ENCODE measurements around the gene CD55.

DNA sequence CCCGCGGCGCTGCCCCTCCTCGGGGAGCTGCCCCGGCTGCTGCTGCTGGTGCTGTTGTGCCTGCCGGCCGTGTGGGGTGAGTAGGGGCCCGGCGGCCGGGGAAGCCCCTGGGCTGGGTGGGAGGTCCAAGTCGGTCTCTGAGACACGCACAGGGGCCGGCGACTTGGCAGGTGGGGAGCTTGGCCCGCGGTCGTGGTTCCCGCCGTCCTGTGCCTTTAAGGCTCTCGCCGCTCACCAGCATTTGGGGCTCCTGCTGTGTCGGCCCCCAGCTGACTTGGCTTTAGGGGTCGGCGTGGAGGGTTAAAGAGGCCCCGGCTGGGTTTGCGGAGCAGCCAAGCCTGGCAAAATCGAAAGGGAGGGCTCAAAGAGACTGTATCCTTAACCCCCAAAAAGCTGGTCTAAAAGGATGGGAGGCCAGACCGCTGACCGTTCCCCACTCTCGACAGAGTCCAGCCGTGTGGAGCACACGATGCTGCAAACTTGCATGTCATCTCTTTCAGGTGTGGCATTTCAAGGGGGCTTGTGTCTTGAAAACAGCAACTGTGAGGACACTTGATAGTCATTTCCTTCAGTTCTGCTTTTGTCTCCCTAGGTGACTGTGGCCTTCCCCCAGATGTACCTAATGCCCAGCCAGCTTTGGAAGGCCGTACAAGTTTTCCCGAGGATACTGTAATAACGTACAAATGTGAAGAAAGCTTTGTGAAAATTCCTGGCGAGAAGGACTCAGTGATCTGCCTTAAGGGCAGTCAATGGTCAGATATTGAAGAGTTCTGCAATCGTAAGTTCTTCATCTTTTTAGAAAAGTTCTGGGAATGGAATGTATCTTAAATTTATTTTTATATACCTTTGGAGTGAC is 540 bp downstream of the CD55 start:
- no peak for TF ChIP-seq POLR2A (IDR thresholded peaks at IDR 0.05)
- TF ChIP-seq, protein P1, sequence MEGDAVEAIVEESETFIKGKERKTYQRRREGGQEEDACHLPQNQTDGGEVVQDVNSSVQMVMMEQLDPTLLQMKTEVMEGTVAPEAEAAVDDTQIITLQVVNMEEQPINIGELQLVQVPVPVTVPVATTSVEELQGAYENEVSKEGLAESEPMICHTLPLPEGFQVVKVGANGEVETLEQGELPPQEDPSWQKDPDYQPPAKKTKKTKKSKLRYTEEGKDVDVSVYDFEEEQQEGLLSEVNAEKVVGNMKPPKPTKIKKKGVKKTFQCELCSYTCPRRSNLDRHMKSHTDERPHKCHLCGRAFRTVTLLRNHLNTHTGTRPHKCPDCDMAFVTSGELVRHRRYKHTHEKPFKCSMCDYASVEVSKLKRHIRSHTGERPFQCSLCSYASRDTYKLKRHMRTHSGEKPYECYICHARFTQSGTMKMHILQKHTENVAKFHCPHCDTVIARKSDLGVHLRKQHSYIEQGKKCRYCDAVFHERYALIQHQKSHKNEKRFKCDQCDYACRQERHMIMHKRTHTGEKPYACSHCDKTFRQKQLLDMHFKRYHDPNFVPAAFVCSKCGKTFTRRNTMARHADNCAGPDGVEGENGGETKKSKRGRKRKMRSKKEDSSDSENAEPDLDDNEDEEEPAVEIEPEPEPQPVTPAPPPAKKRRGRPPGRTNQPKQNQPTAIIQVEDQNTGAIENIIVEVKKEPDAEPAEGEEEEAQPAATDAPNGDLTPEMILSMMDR (IDR thresholded peaks at IDR 0.05) = no peak
